H4 (cell line): Measurements from ENCODE around the gene GPRIN3. TPM values are rescaled to one million over a fixed set of nuclear protein-coding genes. Genes with fewer than 3 reads are reported as not detected.
"Not testable (repeated sequence)": the region's sequence is repeated elsewhere in the genome, so short reads cannot be mapped to it uniquely, and the experiment has no call there.

ENCODE experiments used
- DNase-seq: peaks from one replicate; pipeline ENCODE4 v3.0.0-alpha.2; 2015; ENCODE audit warnings: low spot score
- total RNA-seq: library from RNA; depleted of rRNA; stranded (reverse); fragments of >200 nt; shearing (Covaris generic); gene quantifications from 2 replicates; pipeline ENCODE4 v1.2.3, GENCODE V29; 2014; rRNA removed

GPRIN3 gene
- total RNA-seq, 1 experiment from 2014 or later, result 0.62 TPM

GRCh38 chr4:89216422-89216821 is 91.2 kb downstream of the GPRIN3 start:
- no peak for DNase-seq

GRCh38 chr4:89215736-89216135 is 91.9 kb downstream of the GPRIN3 start:
- no peak for DNase-seq

- no peak for DNase-seq
Measured at GRCh38 chr4:89214308-89214707, 93.3 kb downstream of the GPRIN3 start.

- no peak for DNase-seq
Measured at GRCh38 chr4:89213382-89213701, 94.3 kb downstream of the GPRIN3 start.

- no peak for DNase-seq
Measured at GRCh38 chr4:89212666-89213381, 94.8 kb downstream of the GPRIN3 start.

- no peak for DNase-seq
Measured at GRCh38 chr4:89204624-89205023, 103.0 kb downstream of the GPRIN3 start.

GRCh38 chr4:89203902-89204301 is 103.7 kb downstream of the GPRIN3 start:
- no peak for DNase-seq

- not testable (repeated sequence) for DNase-seq
Measured at GRCh38 chr4:89199394-89199793, 108.2 kb downstream of the GPRIN3 start.

GRCh38 chr4:89197920-89198319 is 109.7 kb downstream of the GPRIN3 start:
- DNase-seq, result no peak

GRCh38 chr4:89196745-89197144 is 110.9 kb downstream of the GPRIN3 start:
- no peak for DNase-seq

GRCh38 chr4:89196056-89196674 is 111.4 kb downstream of the GPRIN3 start:
- DNase-seq, result no peak

- DNase-seq, result no peak
Measured at GRCh38 chr4:89193843-89194242, 113.8 kb downstream of the GPRIN3 start.

Other genes with a start within 250 kb of the GPRIN3 start
- gene TIGD2, start 196.3 kb downstream of the GPRIN3 start, total RNA-seq, result 16.1 and 22.0 TPM in 2 replicates